K562 (cell line): Measurements from ENCODE around the gene MRPL40. TPM values are rescaled to one million over a fixed set of nuclear protein-coding genes. Genes with fewer than 3 reads are reported as not detected.

Experiments used
- ATAC-seq: fragments of 200-7000 bp; cut with Tn5 transposase; 3 replicates; pipeline ENCODE4 v1.9.1; 2020; ENCODE audit warnings: moderate library complexity
- BruUV-seq: library from RNA; stranded (reverse); fragments of 400-500 nt; replicated peaks from 2 replicates; lab custom pipeline; 2021; lab: Mats Ljungman, UMichigan
- CTCF ChIA-PET: fragments of 300-600 bp; formaldehyde crosslinking; extraction: SDS; loops from one replicate; lab custom pipeline; 2021; ENCODE audit warnings: low intra/inter-chr PET ratio; lab: Yijun Ruan, JAX
- POLR2A ChIA-PET: fragments of 300-600, 350-650 bp; sonication (Branson Sonifier 250); formaldehyde crosslinking; extraction: SDS; loops from one replicate; lab custom pipeline; 2021; ENCODE audit warnings: antibody characterized with exemption, inconsistent platforms; lab: Yijun Ruan, JAX
- DNase-seq, 4 experiments: peaks; one replicate each; pipeline versions ENCODE4 v3.0.0 to v3.0.0-alpha.2; 2011 to 2018; ENCODE audit warnings: low spot score in 3 of 4, mixed read lengths in 3 of 4; ENCODE audit errors: extremely low read depth in 1 of 4
- FAIRE-seq: peaks from 2 replicates; lab custom pipeline; 2011; peaks lifted over from hg19 to GRCh38; lab: Jason Lieb, UNC
- H2AFZ ChIP-seq: 2 replicates; pipeline ENCODE4 v1.6.0; 2011; ENCODE audit warnings: low read depth, low read length, control low read depth, inconsistent platforms
- H3K27ac ChIP-seq: fragments of 200-600 bp; 3 replicates; pipeline ENCODE4 v1.8.0; 2011; ENCODE audit warnings: low read depth, mild to moderate bottlenecking, control low read depth, inconsistent platforms, low read length, moderate library complexity, mixed read lengths; ENCODE audit errors: extremely low read depth
- H3K27me3 ChIP-seq, 2 experiments: fragments of 300-600 bp in 1 of 2; 2 replicates in 1 of 2; 3 replicates in 1 of 2; pipeline versions ENCODE4 v1.6.0 to v1.8.0; 2011; ENCODE audit warnings: inconsistent platforms in 2 of 2, low read length in 2 of 2, mild to moderate bottlenecking in 1 of 2, mixed read lengths in 1 of 2, moderate library complexity in 1 of 2; ENCODE audit not compliant: control insufficient read depth in 2 of 2, insufficient read depth in 2 of 2
- H3K36me3 ChIP-seq: fragments of 300-600 bp; 3 replicates; pipeline ENCODE4 v1.8.0; 2011; ENCODE audit warnings: mild to moderate bottlenecking, low read length, inconsistent platforms; ENCODE audit not compliant: control insufficient read depth, insufficient read depth
- H3K4me1 ChIP-seq, 2 experiments: fragments of 200-600 bp in 1 of 2; replicated peaks in 1 of 2; 2 replicates in 1 of 2; 3 replicates in 1 of 2; pipeline versions ENCODE4 v1.5.1 to v1.8.0; 2011; ENCODE audit warnings: inconsistent platforms in 2 of 2, low read length in 2 of 2, mild to moderate bottlenecking in 1 of 2, mixed read lengths in 1 of 2, moderate library complexity in 1 of 2; ENCODE audit not compliant: control insufficient read depth in 2 of 2, insufficient read depth in 2 of 2
- H3K4me2 ChIP-seq: 2 replicates; pipeline ENCODE4 v1.6.1; 2011; ENCODE audit warnings: low read length, control low read depth, inconsistent platforms, mixed read lengths; ENCODE audit not compliant: insufficient read depth
- H3K4me3 ChIP-seq: fragments of 200-600 bp; sonication (generic), shearing (Covaris generic); 2 replicates; pipeline ENCODE4 v1.5.1; 2016; ENCODE audit warnings: control low read depth, inconsistent platforms
- H3K79me2 ChIP-seq: fragments of 200-600 bp; 3 replicates; pipeline ENCODE4 v1.8.0; 2011; ENCODE audit warnings: low read length, inconsistent platforms; ENCODE audit not compliant: control insufficient read depth, insufficient read depth
- H3K9ac ChIP-seq, 2 experiments: 2 replicates each; pipeline versions ENCODE4 v1.6.0 to v1.6.1; 2011; ENCODE audit warnings: low read depth in 2 of 2, low read length in 2 of 2, control low read depth in 1 of 2, inconsistent platforms in 1 of 2, mild to moderate bottlenecking in 1 of 2, mixed read lengths in 1 of 2; ENCODE audit not compliant: insufficient read depth in 1 of 2
- H3K9me1 ChIP-seq: one replicate; pipeline ENCODE4 v1.6.0; 2011; ENCODE audit warnings: inconsistent platforms, mild to moderate bottlenecking, low read length, moderate library complexity; ENCODE audit not compliant: control insufficient read depth, insufficient read depth
- H3K9me3 ChIP-seq: replicated peaks from 2 replicates; pipeline ENCODE4 v1.5.1; 2011; ENCODE audit warnings: low read depth, low read length, inconsistent platforms; ENCODE audit not compliant: control insufficient read depth, insufficient read depth
- H4K20me1 ChIP-seq: replicated peaks from 2 replicates; pipeline ENCODE4 v1.6.1; 2011; ENCODE audit warnings: low read length, inconsistent platforms, mixed read lengths; ENCODE audit not compliant: control insufficient read depth, insufficient read depth
- CHD1 ChIP-seq: fragments of 200-600 bp; sonication (generic); IDR thresholded peaks from one replicate; pipeline ENCODE4 v1.6.1; 2012; ENCODE audit warnings: mild to moderate bottlenecking, moderate library complexity, low read length, inconsistent platforms
- IRF2 ChIP-seq: sonication (generic); formaldehyde crosslinking; IDR thresholded peaks from 2 replicates; pipeline ENCODE4 v1.8.1; 2022; ENCODE audit warnings: mild to moderate bottlenecking, missing genetic modification reagents
- MYNN ChIP-seq, 2 experiments: sonication (generic); formaldehyde crosslinking in 1 of 2; IDR thresholded peaks; 2 replicates each; pipeline versions ENCODE4 v1.5.0 to v1.6.1; 2016 to 2020; ENCODE audit warnings: antibody characterized with exemption in 1 of 2, missing genetic modification reagents in 1 of 2
- NR4A1 ChIP-seq, 2 experiments: fragments of 250-450 bp in 1 of 2; fragments of 450-650 bp in 1 of 2; sonication (Bioruptor Pico) in 1 of 2; IDR thresholded peaks; 2 replicates each; pipeline versions ENCODE4 v1.4.0 to v1.6.1; 2016 to 2020; ENCODE audit warnings: mild to moderate bottlenecking in 2 of 2, missing compliant biosample characterization in 1 of 2, missing genetic modification characterization in 1 of 2, moderate library complexity in 1 of 2
- PHB ChIP-seq: fragments of 250-450 bp; sonication (Bioruptor Pico); IDR thresholded peaks from 2 replicates; pipeline ENCODE4 v1.5.0; 2021
- RBM15 ChIP-seq: fragments of 200-400 bp; formaldehyde crosslinking; IDR thresholded peaks from 2 replicates; pipeline ENCODE4 v1.6.1; 2018; ENCODE audit warnings: mild to moderate bottlenecking, low read length, moderate library complexity; ENCODE audit not compliant: insufficient read depth
- REST ChIP-seq, 2 experiments: fragments of 450-650 bp; formaldehyde crosslinking in 1 of 2; IDR thresholded peaks; 2 replicates each; pipeline versions ENCODE4 v1.4.0 to v1.6.1; 2014 to 2020; ENCODE audit warnings: mild to moderate bottlenecking in 2 of 2, borderline replicate concordance in 1 of 2, low read depth in 1 of 2
- TAF15 ChIP-seq: fragments of 200-400 bp; formaldehyde crosslinking; IDR thresholded peaks from 2 replicates; pipeline ENCODE4 v1.6.1; 2017; ENCODE audit warnings: mild to moderate bottlenecking, low read depth, low read length, moderate library complexity
- TEAD1 ChIP-seq, 2 experiments: fragments of 450-650 bp in 1 of 2; sonication (generic) in 1 of 2; formaldehyde crosslinking; IDR thresholded peaks; 2 replicates each; pipeline versions ENCODE4 v1.4.0 to v1.8.0; 2020 to 2022; ENCODE audit warnings: mild to moderate bottlenecking in 2 of 2, missing genetic modification reagents in 1 of 2
- XRCC3 ChIP-seq: fragments of 450-650 bp; IDR thresholded peaks from 2 replicates; pipeline ENCODE4 v1.6.1; 2017; ENCODE audit warnings: mild to moderate bottlenecking, moderate library complexity
- ZFP30 ChIP-seq: fragments of 250-450 bp; sonication (Bioruptor Pico); IDR thresholded peaks from 2 replicates; pipeline ENCODE4 v1.8.0; 2022; ENCODE audit warnings: moderate library complexity, mild to moderate bottlenecking, inconsistent platforms, borderline replicate concordance
- ZNF124 ChIP-seq: sonication (generic); formaldehyde crosslinking; IDR thresholded peaks from 2 replicates; pipeline ENCODE4 v1.8.1; 2022; ENCODE audit warnings: missing genetic modification reagents
- ZNF184 ChIP-seq: sonication (generic); formaldehyde crosslinking; IDR thresholded peaks from 2 replicates; pipeline ENCODE4 v1.5.0; 2020; ENCODE audit warnings: missing genetic modification reagents
- WGBS: fragments of 100-300 bp; shearing (Covaris generic); methylation state at CpG from one replicate; pipeline ENCODE4 v1.1.6; 2016; ENCODE audit warnings: low coverage, mixed read lengths; ENCODE audit not compliant: insufficient coverage; ENCODE audit errors: missing lambda C conversion rate; 5-methylcytosine and 5-hydroxymethylcytosine counted together
- in situ Hi-C: fragments of 300-500 bp; cut with MboI; formaldehyde crosslinking; loops from 4 replicates; pipeline ENCODE4 v1.15.0; 2018; ENCODE audit warnings: inconsistent platforms, mixed read lengths
- intact Hi-C: fragments of 100-400 bp; cut with micrococcal nuclease; formaldehyde crosslinking; loops from 2 replicates; pipeline ENCODE4 v1.14.2; 2022
- polyA plus RNA-seq, 8 experiments: library from polyadenylated mRNA; depleted of rRNA in 4 of 8; stranded (reverse) in 5 of 8; unstranded in 3 of 8; fragments of >200 nt; fragmentation: Nextera tagmentation in 2 of 8; fragmentation: Illumina TruSeq in 1 of 8; extraction: Ambion mirVana in 2 of 8; extraction: Trizol in 1 of 8; gene quantifications; 2 replicates each; pipeline versions ENCODE4 v1.2.1 to v1.2.3, GENCODE V29; 2011 to 2014; ENCODE audit warnings: inconsistent platforms in 1 of 8, missing spikeins in 1 of 8
- total RNA-seq, 7 experiments: library from RNA; depleted of rRNA in 6 of 7; stranded (reverse); fragments of >200 nt in 6 of 7; fragmentation: Illumina TruSeq in 2 of 7; extraction: Trizol in 2 of 7; gene quantifications; 2 replicates each; pipeline versions ENCODE4 v1.2.1 to v1.2.3, GENCODE V29; 2011 to 2021; ENCODE audit warnings: low replicate concordance in 1 of 7

The MRPL40 gene
- total and polyA plus RNA-seq, 9 of the 15 experiments (the other 6 are each of a cell fraction or from before 2014, with no cell fraction given) = 132 to 652 (median 208) TPM

- no peak overlapping the region for H2AFZ ChIP-seq
- no peaks in the 10 kb centered on the region for H3K27me3 ChIP-seq
- peaks cover 80% of the 10 kb centered on the region for H3K79me2 ChIP-seq
- POLR2A ChIA-PET = interaction anchor here (0.5 to 11.7 kb wide), 16 partner anchors 9 to 264 kb away, joined by 3 to 284 read pairs (median 8); partner anchors contain the start of genes CDC45, HIRA, MRPL40 and SLC25A1
- peaks cover 74% of the 10 kb centered on the region for H3K36me3 ChIP-seq
- peaks cover 4% of the 10 kb centered on the region for H3K9me1 ChIP-seq
- 80% methylated on average over 7 of the region's 7 CpGs for WGBS
- FAIRE-seq (no peak), DNase-seq (no peak), ATAC-seq (no peak)
- H3K9me3 ChIP-seq = no peaks in the 10 kb centered on the region
- no peak overlapping the region for H3K27ac ChIP-seq
- peak overlapping the region in 1 of 2 experiments; percentile 57; a peak in 2 of 4 replicates for H3K9ac ChIP-seq
- intact Hi-C loops (loop anchor here (10.0 kb wide), 1 partner anchor 181 kb away; no protein-coding TSS in a partner anchor), in situ Hi-C loops (no loop called here)
- CTCF ChIA-PET = no interaction called here
- no peak overlapping the region for H3K4me3 ChIP-seq
- no peak overlapping the region for H3K4me2 ChIP-seq
- H4K20me1 ChIP-seq = peaks cover 31% of the 10 kb centered on the region
- BruUV-seq = no TSS peak
- H3K4me1 ChIP-seq = peaks cover 25 to 35% of the 10 kb centered on the region in 2 experiments
- 0 out of 2 replicates have a peak, but pooled peaks have one; percentile 58 for TF ChIP-seq ZNF184
- TF ChIP-seq MYNN (IDR thresholded peaks at IDR 0.05) = no peak
- peak; percentile 34; the same call in 1 of the 2 replicates for TF ChIP-seq MYNN (CRISPR knock-in tag; IDR thresholded peaks at IDR 0.05)
- TF ChIP-seq ZFP30 (CRISPR knock-in tag) = 0 out of 2 replicates have a peak, but pooled peaks have one; percentile 6
- TF ChIP-seq REST (IDR thresholded peaks at IDR 0.05; ENCODE audit: borderline replicate concordance) = no peak
- TF ChIP-seq REST (CRISPR knock-in tag; IDR thresholded peaks at IDR 0.05; ENCODE audit: low read depth) = no peak
- 0 out of 2 replicates have a peak, but pooled peaks have one; percentile 44 for TF ChIP-seq TAF15
- TF ChIP-seq NR4A1 (CRISPR knock-in tag; IDR thresholded peaks at IDR 0.05) = 0 out of 2 replicates have a peak, but pooled peaks have one; percentile 65
- TF ChIP-seq NR4A1 (tag; IDR thresholded peaks at IDR 0.05) = no peak
- TF ChIP-seq ZNF124 (CRISPR knock-in tag) = no peak
- TF ChIP-seq TEAD1 (CRISPR knock-in tag; IDR thresholded peaks at IDR 0.05) = no peak
- peak; percentile 64 for TF ChIP-seq CHD1
- TF ChIP-seq RBM15 = no peak
- TF ChIP-seq PHB (CRISPR knock-in tag) = no peak
- no peak for TF ChIP-seq IRF2
- no peak for TF ChIP-seq XRCC3
Measured at GRCh38 chr22:19443544-19444211, 11.3 kb downstream of the MRPL40 start.
